ENCODE data around the gene S100A8.

GRCh38 chr1:153397051-153397923 is 6.4 kb upstream of the S100A8 start:
- TF ChIP-seq, protein P1, sequence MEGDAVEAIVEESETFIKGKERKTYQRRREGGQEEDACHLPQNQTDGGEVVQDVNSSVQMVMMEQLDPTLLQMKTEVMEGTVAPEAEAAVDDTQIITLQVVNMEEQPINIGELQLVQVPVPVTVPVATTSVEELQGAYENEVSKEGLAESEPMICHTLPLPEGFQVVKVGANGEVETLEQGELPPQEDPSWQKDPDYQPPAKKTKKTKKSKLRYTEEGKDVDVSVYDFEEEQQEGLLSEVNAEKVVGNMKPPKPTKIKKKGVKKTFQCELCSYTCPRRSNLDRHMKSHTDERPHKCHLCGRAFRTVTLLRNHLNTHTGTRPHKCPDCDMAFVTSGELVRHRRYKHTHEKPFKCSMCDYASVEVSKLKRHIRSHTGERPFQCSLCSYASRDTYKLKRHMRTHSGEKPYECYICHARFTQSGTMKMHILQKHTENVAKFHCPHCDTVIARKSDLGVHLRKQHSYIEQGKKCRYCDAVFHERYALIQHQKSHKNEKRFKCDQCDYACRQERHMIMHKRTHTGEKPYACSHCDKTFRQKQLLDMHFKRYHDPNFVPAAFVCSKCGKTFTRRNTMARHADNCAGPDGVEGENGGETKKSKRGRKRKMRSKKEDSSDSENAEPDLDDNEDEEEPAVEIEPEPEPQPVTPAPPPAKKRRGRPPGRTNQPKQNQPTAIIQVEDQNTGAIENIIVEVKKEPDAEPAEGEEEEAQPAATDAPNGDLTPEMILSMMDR (IDR thresholded peaks at IDR 0.05; ENCODE audit: low read depth, low read length) = no peak
- TF ChIP-seq EZH2phosphoT487 (IDR thresholded peaks at IDR 0.05; ENCODE audit: low read depth) = no peak

Data from OCI-LY3 (cell line).